Measurements from ENCODE around the gene CEBPE.
"Not testable (repeated sequence)": the region's sequence is repeated elsewhere in the genome, so short reads cannot be mapped to it uniquely, and the experiment has no call there.

Gene CEBPE

GRCh38 chr14:23123419-23123818, 4.4 kb upstream of the CEBPE start:
- FAIRE-seq, result no peak
- DNase-seq (ENCODE audit: low spot score), result no peak

GRCh38 chr14:23122086-23122485, 3.0 kb upstream of the CEBPE start:
- DNase-seq (ENCODE audit: low spot score), result no peak
- FAIRE-seq, result no peak

GRCh38 chr14:23121361-23121771, 2.3 kb upstream of the CEBPE start:
- FAIRE-seq, result no peak

GRCh38 chr14:23120541-23121251, 1.6 kb upstream of the CEBPE start:
- FAIRE-seq, result no peak
- peak; percentile 93 for DNase-seq (ENCODE audit: low spot score)

More at GRCh38 chr14:23121361-23121771, 2.3 kb upstream of the CEBPE start:
- DNase-seq (ENCODE audit: low spot score), result no peak

- FAIRE-seq (no peak), DNase-seq (ENCODE audit: low spot score) (no peak)
These were observed 590 bp upstream of the CEBPE start for GRCh38 chr14:23119363-23120327.

- DNase-seq (ENCODE audit: low spot score) (no peak), FAIRE-seq (no peak)
These were observed 1.6 kb downstream of the CEBPE start for GRCh38 chr14:23117371-23118020.

GRCh38 chr14:23115918-23116317, 3.1 kb downstream of the CEBPE start:
- DNase-seq (ENCODE audit: low spot score) (no peak), FAIRE-seq (no peak)

GRCh38 chr14:23115039-23115731, 3.9 kb downstream of the CEBPE start:
- FAIRE-seq, result no peak
- peak; percentile 89 for DNase-seq (ENCODE audit: low spot score)

- DNase-seq (ENCODE audit: low spot score) (peak; percentile 30), FAIRE-seq (no peak)
These were observed 4.4 kb downstream of the CEBPE start for GRCh38 chr14:23114669-23115038.

- DNase-seq (ENCODE audit: low spot score), result no peak
- FAIRE-seq, result no peak
These were observed 5.0 kb downstream of the CEBPE start for GRCh38 chr14:23114120-23114458.

- no peak for DNase-seq (ENCODE audit: low spot score)
These were observed 5.5 kb downstream of the CEBPE start for GRCh38 chr14:23113431-23114119.

GRCh38 chr14:23112359-23113178, 6.5 kb downstream of the CEBPE start:
- FAIRE-seq (no peak), DNase-seq (ENCODE audit: low spot score) (no peak)

More at GRCh38 chr14:23113431-23114119, 5.5 kb downstream of the CEBPE start:
- FAIRE-seq, result no peak

- FAIRE-seq, result no peak
These were observed 8.3 kb downstream of the CEBPE start for GRCh38 chr14:23110579-23111365.

GRCh38 chr14:23109769-23110168, 9.3 kb downstream of the CEBPE start:
- no peak for DNase-seq (ENCODE audit: low spot score)
- FAIRE-seq, result no peak

More at GRCh38 chr14:23110579-23111365, 8.3 kb downstream of the CEBPE start:
- no peak for DNase-seq (ENCODE audit: low spot score)

- FAIRE-seq; DNase-seq (ENCODE audit: low spot score): not testable (repeated sequence)
These were observed 10.9 kb downstream of the CEBPE start for GRCh38 chr14:23108169-23108568.

GRCh38 chr14:23107620-23108019, 11.4 kb downstream of the CEBPE start:
- DNase-seq (ENCODE audit: low spot score); FAIRE-seq: not testable (repeated sequence)

GRCh38 chr14:23106747-23107045, 12.4 kb downstream of the CEBPE start:
- no peak for DNase-seq (ENCODE audit: low spot score)
- FAIRE-seq, result no peak

- DNase-seq (ENCODE audit: low spot score), result no peak
- no peak for FAIRE-seq
These were observed 13.7 kb downstream of the CEBPE start for GRCh38 chr14:23105348-23105824.

All from urothelium cell line (cell line).